Smooth muscle cell (in vitro differentiated cells): Measurements from ENCODE around the gene SCUBE2. TPM values are rescaled to one million over a fixed set of nuclear protein-coding genes. Genes with fewer than 3 reads are reported as not detected.
"Not testable (repeated sequence)": the region's sequence is repeated elsewhere in the genome, so short reads cannot be mapped to it uniquely, and the experiment has no call there.

Experiments used
- DNase-seq: peaks from one replicate; lab custom pipeline; 2025; ENCODE audit not compliant: unreplicated experiment; lab: John Stamatoyannopoulos, UW
- H2AFZ ChIP-seq: fragments of 200-600 bp; sonication (generic); 2 replicates; pipeline ENCODE4 v1.6.0; 2016; ENCODE audit warnings: antibody characterized with exemption, low read depth, mild to moderate bottlenecking
- H3F3A ChIP-seq: fragments of 200-600 bp; sonication (generic); 2 replicates; pipeline ENCODE4 v1.6.0; 2017; ENCODE audit warnings: antibody characterized with exemption, low read depth
- H3K27ac ChIP-seq: fragments of 200-600 bp; sonication (generic); 2 replicates; pipeline ENCODE4 v1.5.1; 2016; ENCODE audit warnings: low read depth, mild to moderate bottlenecking
- H3K27me3 ChIP-seq: fragments of 200-600 bp; sonication (generic); 2 replicates; pipeline ENCODE4 v1.6.1; 2016; ENCODE audit warnings: low read depth, mild to moderate bottlenecking
- H3K36me3 ChIP-seq: fragments of 200-600 bp; sonication (generic); 2 replicates; pipeline ENCODE4 v1.5.1; 2016; ENCODE audit warnings: low read depth
- H3K4me1 ChIP-seq: fragments of 200-600 bp; sonication (generic); 2 replicates; pipeline ENCODE4 v1.5.1; 2016; ENCODE audit warnings: low read depth
- H3K4me2 ChIP-seq: fragments of 200-600 bp; sonication (generic); 2 replicates; pipeline ENCODE4 v1.6.0; 2016; ENCODE audit warnings: mild to moderate bottlenecking
- H3K4me3 ChIP-seq: fragments of 200-600 bp; sonication (generic); 2 replicates; pipeline ENCODE4 v1.5.1; 2016; ENCODE audit warnings: mild to moderate bottlenecking
- H3K79me2 ChIP-seq: fragments of 200-600 bp; sonication (generic); 2 replicates; pipeline ENCODE4 v1.6.0; 2016; ENCODE audit warnings: low read depth, mild to moderate bottlenecking
- H3K9ac ChIP-seq: fragments of 200-600 bp; sonication (generic); 2 replicates; pipeline ENCODE4 v1.6.0; 2016; ENCODE audit warnings: low read depth
- H3K9me3 ChIP-seq: fragments of 200-600 bp; sonication (generic); replicated peaks from 2 replicates; pipeline ENCODE4 v1.5.1; 2016; ENCODE audit warnings: low read depth
- H4K20me1 ChIP-seq: fragments of 200-600 bp; sonication (generic); 2 replicates; pipeline ENCODE4 v1.6.0; 2016; ENCODE audit warnings: low read depth
- CTCF ChIP-seq: fragments of 200-600 bp; sonication (generic); IDR thresholded peaks from 2 replicates; pipeline ENCODE4 v1.5.1; 2017; ENCODE audit warnings: borderline replicate concordance, mild to moderate bottlenecking, antibody characterized with exemption; ENCODE audit not compliant: insufficient read depth, poor library complexity, severe bottlenecking
- WGBS: methylation state at CpG from one replicate; pipeline ENCODE4 v1.1.7; 2016; ENCODE audit warnings: low lambda C conversion rate; 5-methylcytosine and 5-hydroxymethylcytosine counted together
- polyA plus RNA-seq: library from polyadenylated mRNA; unstranded; fragments of >200 nt; fragmentation: Nextera tagmentation; extraction: Ambion mirVana; gene quantifications from 2 replicates; pipeline ENCODE4 v1.2.1, GENCODE V29; 2016
- total RNA-seq: library from RNA; depleted of rRNA; stranded (reverse); fragments of >200 nt; gene quantifications from 2 replicates; pipeline ENCODE4 v1.2.3, GENCODE V29; 2014

SCUBE2 gene
- total and polyA plus RNA-seq, 2 experiments from 2014 or later: 2.2 to 5.0 TPM

- H3K36me3 ChIP-seq: no peaks in the 10 kb centered on the region
- H2AFZ ChIP-seq: no peak overlapping the region
- no peaks in the 10 kb centered on the region for H3K27me3 ChIP-seq
- H3K9me3 ChIP-seq: no peaks in the 10 kb centered on the region
- H4K20me1 ChIP-seq: no peaks in the 10 kb centered on the region
- H3K79me2 ChIP-seq: no peaks in the 10 kb centered on the region
- no peak for TF ChIP-seq CTCF
- WGBS: 81% methylated on average over 4 of the region's 4 CpGs
- no peak overlapping the region for H3K27ac ChIP-seq
- no peak overlapping the region for H3K4me2 ChIP-seq
- DNase-seq: no peak
- no peaks in the 10 kb centered on the region for H3K4me1 ChIP-seq
- no peak overlapping the region for H3K4me3 ChIP-seq
- no peaks in the 10 kb centered on the region for H3F3A ChIP-seq
- no peak overlapping the region for H3K9ac ChIP-seq
Measured at GRCh38 chr11:9099617-9100016, 8.2 kb upstream of the SCUBE2 start.

- not testable (repeated sequence) for H3K79me2 ChIP-seq, DNase-seq, H4K20me1 ChIP-seq, H3K9ac ChIP-seq, H3K27ac ChIP-seq, H3K27me3 ChIP-seq, H3K36me3 ChIP-seq, H2AFZ ChIP-seq, H3K4me3 ChIP-seq, H3K4me1 ChIP-seq, H3K9me3 ChIP-seq, H3K4me2 ChIP-seq, H3F3A ChIP-seq
- 68% methylated on average over 2 of the region's 2 CpGs for WGBS
Measured at GRCh38 chr11:9098455-9098854, 7.1 kb upstream of the SCUBE2 start.

GRCh38 chr11:9097186-9097943, 6.0 kb upstream of the SCUBE2 start:
- H3F3A ChIP-seq, H3K9me3 ChIP-seq, DNase-seq, H3K27ac ChIP-seq, H3K4me3 ChIP-seq, H4K20me1 ChIP-seq, H3K36me3 ChIP-seq, H3K79me2 ChIP-seq, H3K4me1 ChIP-seq, H3K4me2 ChIP-seq, H2AFZ ChIP-seq, H3K9ac ChIP-seq: not testable (repeated sequence)
- 89% methylated on average over 23 of the region's 23 CpGs for WGBS
- peaks cover 11% of the 10 kb centered on the region for H3K27me3 ChIP-seq

- Histone ChIP-seq H3K27me3 (peaks cover 19% of the 10 kb centered on the region), H3K27ac (no peak overlapping the region), H3K4me3 (no peak overlapping the region), H3F3A (no peaks in the 10 kb centered on the region), H3K4me2 (no peak overlapping the region), H3K9ac (no peak overlapping the region), H3K79me2 (no peaks in the 10 kb centered on the region), H3K9me3 (no peaks in the 10 kb centered on the region), H2AFZ (no peak overlapping the region), H3K4me1 (peaks cover 8% of the 10 kb centered on the region), H3K36me3 (no peaks in the 10 kb centered on the region), H4K20me1 (no peaks in the 10 kb centered on the region)
- DNase-seq: no peak
- 95% methylated on average over 5 of the region's 5 CpGs for WGBS
- TF ChIP-seq CTCF: no peak
Measured at GRCh38 chr11:9096427-9096826, 5.0 kb upstream of the SCUBE2 start.

- H4K20me1 ChIP-seq: no peaks in the 10 kb centered on the region
- no peak overlapping the region for H3K4me2 ChIP-seq
- peaks cover 8% of the 10 kb centered on the region for H3K4me1 ChIP-seq
- no peak overlapping the region for H3K27ac ChIP-seq
- no peaks in the 10 kb centered on the region for H3K9me3 ChIP-seq
- H3K36me3 ChIP-seq: no peaks in the 10 kb centered on the region
- WGBS: 84% methylated on average over 12 of the region's 12 CpGs
- no peaks in the 10 kb centered on the region for H3F3A ChIP-seq
- H3K4me3 ChIP-seq: no peak overlapping the region
- peak; percentile 19 for TF ChIP-seq CTCF
- H3K79me2 ChIP-seq: no peaks in the 10 kb centered on the region
- peaks cover 27% of the 10 kb centered on the region for H3K27me3 ChIP-seq
- no peak for DNase-seq
- no peak overlapping the region for H3K9ac ChIP-seq
- no peak overlapping the region for H2AFZ ChIP-seq
Measured at GRCh38 chr11:9095421-9095820, 4.0 kb upstream of the SCUBE2 start.
